GM18951 (cell line): ENCODE measurements around the gene TNK1.
A peak's percentile ranks its signal among the peaks of the same experiment; 100 is the strongest.
"Not testable (repeated sequence)": the region's sequence is repeated elsewhere in the genome, so short reads cannot be mapped to it uniquely, and the experiment has no call there.

Experiments
- POLR2A ChIP-seq: IDR thresholded peaks from 4 replicates; pipeline ENCODE4 v1.6.1; 2011; ENCODE audit warnings: mild to moderate bottlenecking; ENCODE audit not compliant: insufficient read length, insufficient read depth; ENCODE audit errors: extremely low read depth
- in situ Hi-C: fragments of 300-500 bp; cut with MboI; formaldehyde crosslinking; loops from one replicate; pipeline ENCODE4 v1.12.0; 2022; ENCODE audit warnings: low sequenced_read_pairs, mixed read lengths, inconsistent platforms; ENCODE audit not compliant: unreplicated experiment

TNK1 gene

DNA sequence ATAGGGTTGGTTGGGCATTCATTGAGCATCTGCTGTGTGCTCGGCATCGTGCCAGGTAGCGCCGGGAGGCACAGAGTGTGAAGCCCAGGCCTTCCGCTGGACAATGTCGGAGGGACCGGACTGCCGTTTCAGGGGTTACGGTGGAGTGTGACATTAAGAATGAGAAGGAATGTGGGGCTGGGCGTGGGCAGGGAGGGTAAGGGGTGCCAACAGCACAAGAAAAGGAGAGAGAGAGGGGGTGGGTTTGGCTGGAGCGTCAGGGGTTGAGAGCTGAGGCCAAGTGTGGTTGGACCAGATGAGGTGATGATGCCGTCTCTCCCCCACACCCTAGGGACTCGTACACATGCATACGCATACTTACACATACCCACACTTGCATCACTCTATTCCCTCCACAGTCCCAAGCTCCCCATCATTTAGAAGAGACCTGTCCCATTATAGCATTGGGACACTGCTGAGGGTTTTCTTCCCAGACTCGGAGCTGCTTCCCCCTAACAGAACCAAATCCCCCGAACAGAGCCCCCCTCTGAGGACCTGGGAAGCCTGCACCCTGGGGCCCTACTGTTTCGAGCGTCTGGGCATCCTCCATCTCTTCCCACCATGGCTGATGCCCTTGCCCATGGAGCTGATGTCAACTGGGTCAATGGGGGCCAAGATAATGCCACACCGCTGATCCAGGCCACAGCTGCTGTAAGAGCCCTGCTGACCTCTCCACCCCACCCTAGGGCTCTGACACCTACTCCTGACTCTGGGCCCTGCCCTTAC lies 32.2 kb upstream of the TNK1 start:
- no peak for TF ChIP-seq POLR2A

GRCh38 chr17:7351665-7352502 lies 29.0 kb upstream of the TNK1 start, which contains the start of gene KCTD11:
Gene KCTD11 (plus strand): TSS chr17:7352162.
- in situ Hi-C loops = no loop called here
- TF ChIP-seq POLR2A = peak; percentile 67

More for the DNA sequence above, 32.2 kb upstream of the TNK1 start:
- in situ Hi-C loops = no loop called here

DNA sequence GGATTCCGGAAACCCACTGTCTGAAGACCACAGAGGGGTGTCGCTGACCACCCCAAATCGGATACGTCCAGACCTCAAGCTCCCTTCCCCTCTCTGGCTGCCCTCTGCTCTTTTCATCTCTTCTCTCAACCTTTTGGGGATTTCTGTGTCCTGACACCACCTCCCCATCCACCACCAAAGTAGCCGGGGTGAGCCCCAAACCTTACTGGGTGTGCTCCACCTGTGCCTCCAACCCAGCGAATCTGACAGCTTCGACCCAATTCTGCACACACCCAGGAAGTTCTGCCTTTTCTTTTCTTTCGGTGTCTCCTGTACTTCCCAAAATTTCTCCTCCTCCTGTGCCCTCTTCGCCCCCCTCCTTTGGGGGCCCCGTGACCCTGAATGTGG lies 28.4 kb upstream of the TNK1 start:
- TF ChIP-seq POLR2A = no peak
- in situ Hi-C loops = no loop called here

DNA sequence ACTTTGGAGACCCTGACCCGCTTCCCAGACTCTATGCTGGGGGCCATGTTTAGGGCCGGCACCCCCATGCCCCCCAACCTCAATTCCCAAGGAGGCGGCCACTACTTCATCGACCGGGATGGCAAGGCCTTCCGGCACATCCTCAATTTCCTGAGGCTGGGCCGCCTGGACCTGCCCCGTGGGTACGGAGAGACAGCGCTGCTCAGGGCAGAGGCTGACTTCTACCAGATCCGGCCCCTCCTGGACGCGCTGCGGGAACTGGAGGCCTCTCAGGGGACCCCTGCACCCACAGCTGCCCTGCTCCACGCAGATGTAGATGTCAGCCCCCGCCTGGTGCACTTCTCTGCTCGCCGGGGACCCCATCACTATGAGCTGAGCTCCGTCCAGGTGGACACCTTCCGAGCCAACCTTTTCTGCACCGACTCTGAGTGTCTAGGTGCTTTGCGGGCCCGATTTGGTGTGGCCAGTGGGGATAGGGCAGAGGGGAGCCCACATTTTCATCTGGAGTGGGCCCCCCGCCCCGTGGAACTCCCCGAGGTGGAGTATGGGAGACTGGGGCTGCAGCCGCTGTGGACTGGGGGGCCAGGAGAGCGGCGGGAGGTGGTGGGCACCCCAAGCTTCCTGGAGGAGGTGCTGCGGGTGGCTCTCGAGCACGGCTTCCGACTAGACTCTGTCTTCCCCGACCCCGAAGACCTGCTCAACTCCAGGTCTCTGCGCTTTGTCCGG lies 27.8 kb upstream of the TNK1 start:
- TF ChIP-seq POLR2A = no peak
- in situ Hi-C loops = no loop called here

DNA sequence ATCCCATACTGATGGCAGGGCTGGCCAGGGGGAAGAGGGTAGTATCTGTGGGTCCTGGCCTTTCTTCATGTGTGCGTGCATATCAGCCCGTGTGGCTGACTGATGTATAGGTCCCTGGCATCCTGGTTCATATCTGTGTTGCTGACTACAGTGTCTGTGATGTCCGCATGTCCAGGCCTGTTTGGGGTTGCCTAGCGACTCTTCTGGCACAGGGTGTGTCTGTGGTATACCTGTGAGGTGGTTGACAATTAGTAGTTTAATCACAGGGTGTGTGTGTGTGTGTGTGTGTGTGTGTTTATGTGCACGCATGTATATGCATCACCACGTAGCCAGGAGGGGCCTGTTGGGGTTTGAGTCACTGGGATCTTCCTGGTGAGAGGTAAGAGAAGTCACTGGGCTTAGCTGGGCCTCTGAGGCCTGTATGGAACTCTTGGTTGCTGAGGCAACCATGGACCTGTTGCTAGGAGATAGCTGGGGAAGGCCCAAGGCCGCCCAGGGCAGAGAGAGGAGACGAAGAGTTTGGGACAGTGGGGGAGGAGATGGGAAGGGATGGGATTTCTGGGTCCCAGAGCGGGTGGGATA lies 26.5 kb upstream of the TNK1 start:
- in situ Hi-C loops = no loop called here
- no peak for TF ChIP-seq POLR2A

DNA sequence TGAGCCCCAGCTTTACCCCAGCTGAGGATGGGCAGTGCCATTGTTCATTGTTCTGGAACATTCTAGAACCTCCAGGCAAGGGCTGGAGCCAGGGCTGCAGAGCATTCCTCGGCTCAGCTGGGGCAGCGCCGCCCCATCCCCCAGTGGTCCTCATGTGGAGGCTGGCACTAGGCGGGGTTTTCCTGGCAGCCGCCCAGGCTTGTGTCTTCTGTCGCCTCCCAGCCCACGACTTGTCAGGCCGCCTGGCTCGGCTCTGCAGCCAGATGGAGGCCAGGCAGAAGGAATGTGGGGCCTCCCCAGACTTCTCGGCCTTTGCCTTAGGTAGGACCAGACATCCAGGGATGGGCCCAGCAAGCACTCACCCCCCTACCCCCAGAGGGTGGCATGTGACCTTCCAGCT lies 25.8 kb upstream of the TNK1 start, which contains the start of gene TMEM95:
Gene TMEM95 (plus strand): TSS at position 104 of the 400 bp plus-strand sequence. CDS start 49 bp downstream, at position 153.
- in situ Hi-C loops = no loop called here
- no peak for TF ChIP-seq POLR2A

- TF ChIP-seq POLR2A = no peak
- in situ Hi-C loops = no loop called here
These were observed 25.3 kb upstream of the TNK1 start for GRCh38 chr17:7355573-7355972.

- in situ Hi-C loops = no loop called here
- no peak for TF ChIP-seq POLR2A
These were observed 24.8 kb upstream of the TNK1 start for GRCh38 chr17:7356072-7356549.

- TF ChIP-seq POLR2A = no peak
- in situ Hi-C loops = no loop called here
These were observed 24.1 kb upstream of the TNK1 start for GRCh38 chr17:7356756-7357155.

GRCh38 chr17:7357381-7357780 lies 23.5 kb upstream of the TNK1 start:
- TF ChIP-seq POLR2A = no peak
- in situ Hi-C loops = no loop called here

GRCh38 chr17:7361906-7362305 lies 19.0 kb upstream of the TNK1 start:
- in situ Hi-C loops = no loop called here
- TF ChIP-seq POLR2A = no peak

- in situ Hi-C loops = no loop called here
- no peak for TF ChIP-seq POLR2A
These were observed 17.6 kb upstream of the TNK1 start for GRCh38 chr17:7363311-7363710.

- in situ Hi-C loops = not testable (repeated sequence)
These were observed 14.9 kb upstream of the TNK1 start for GRCh38 chr17:7365963-7366362.
